Measurements from ENCODE around the gene OTUD7B.

The OTUD7B gene

DNA sequence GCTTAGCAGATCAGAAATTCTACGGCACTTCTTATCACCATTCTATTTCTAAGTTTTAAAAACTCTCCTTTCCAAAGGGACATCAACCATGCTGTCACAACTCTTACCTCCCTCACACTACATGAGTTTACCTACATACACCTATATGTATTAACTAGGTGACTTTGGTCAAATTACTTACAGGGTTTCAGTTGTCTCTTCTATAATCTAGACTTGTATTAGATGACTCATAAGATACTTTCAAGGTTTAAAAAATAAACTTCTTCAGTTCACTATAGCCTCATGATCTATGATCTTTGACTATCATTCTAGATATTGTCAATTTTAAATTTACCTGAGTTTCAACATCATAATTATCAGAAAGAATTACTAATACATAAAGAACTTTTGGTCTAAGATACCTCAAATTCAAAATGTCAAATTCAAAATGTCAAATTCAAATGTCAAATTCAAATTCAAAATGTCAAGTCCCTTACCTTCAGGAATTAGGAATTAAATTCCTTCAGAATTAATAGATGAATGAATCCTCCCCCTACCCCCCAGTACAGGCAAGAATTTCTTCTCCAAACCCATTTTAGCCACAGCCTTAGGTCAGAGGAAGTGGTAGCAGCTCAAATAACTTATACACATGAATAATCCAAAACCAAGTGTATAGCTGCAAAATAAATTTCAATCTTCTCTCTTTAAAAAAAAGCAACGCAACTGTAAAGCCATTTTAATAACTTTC, 31.1 kb downstream of the OTUD7B start:
- TF ChIP-seq, protein P1, sequence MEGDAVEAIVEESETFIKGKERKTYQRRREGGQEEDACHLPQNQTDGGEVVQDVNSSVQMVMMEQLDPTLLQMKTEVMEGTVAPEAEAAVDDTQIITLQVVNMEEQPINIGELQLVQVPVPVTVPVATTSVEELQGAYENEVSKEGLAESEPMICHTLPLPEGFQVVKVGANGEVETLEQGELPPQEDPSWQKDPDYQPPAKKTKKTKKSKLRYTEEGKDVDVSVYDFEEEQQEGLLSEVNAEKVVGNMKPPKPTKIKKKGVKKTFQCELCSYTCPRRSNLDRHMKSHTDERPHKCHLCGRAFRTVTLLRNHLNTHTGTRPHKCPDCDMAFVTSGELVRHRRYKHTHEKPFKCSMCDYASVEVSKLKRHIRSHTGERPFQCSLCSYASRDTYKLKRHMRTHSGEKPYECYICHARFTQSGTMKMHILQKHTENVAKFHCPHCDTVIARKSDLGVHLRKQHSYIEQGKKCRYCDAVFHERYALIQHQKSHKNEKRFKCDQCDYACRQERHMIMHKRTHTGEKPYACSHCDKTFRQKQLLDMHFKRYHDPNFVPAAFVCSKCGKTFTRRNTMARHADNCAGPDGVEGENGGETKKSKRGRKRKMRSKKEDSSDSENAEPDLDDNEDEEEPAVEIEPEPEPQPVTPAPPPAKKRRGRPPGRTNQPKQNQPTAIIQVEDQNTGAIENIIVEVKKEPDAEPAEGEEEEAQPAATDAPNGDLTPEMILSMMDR (IDR thresholded peaks at IDR 0.05; ENCODE audit: borderline replicate concordance, control extremely low read depth, extremely low read depth, insufficient read depth, missing control alignments): no peak
- DNase-seq (ENCODE audit: low spot score): no peak
- in situ Hi-C loops (cut with MboI; ENCODE audit: low sequenced_read_pairs, unreplicated experiment): no loop called here

DNA sequence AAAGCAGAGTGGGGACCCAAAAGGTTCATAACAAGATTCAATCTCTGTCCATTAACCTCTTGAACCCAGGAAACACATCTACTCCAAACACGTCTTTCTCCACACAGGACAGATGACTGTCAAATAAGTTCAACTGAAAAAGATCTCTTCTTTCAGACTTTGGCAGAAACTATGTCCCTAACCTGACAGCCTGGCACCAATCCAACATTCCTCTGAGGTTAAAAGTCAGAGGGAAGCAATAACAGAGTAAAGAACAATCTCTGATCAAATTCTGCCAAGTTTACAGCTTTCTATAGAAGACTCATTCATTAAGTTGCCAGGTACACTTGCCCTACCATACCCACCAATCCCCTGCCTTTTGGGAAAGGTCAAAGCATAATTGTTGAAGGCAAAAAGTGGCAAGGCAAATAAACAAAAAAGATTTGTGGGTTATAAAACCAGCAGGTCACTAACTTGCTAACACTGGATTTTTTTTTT, 31.9 kb downstream of the OTUD7B start:
- in situ Hi-C loops (cut with MboI; ENCODE audit: low sequenced_read_pairs, unreplicated experiment): no loop called here
- DNase-seq (ENCODE audit: low spot score): no peak

DNA sequence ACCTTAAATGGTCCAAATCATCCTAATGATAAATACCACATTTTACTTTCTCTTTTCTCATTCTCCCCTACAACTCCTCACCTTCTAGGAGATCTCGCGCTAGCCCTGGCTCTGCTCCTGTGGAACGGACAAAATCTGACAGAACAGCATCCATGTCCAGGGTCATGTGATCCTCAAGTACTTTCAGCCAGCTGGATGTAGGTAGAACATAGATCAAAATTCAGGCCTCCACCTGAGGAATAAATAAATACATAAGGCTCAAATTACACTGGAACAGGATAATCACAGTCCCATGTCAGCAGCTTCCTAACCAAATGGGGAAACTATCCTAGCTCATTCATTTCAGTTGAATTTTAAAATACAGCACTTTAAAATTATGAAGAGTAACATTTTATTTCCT, 33.2 kb downstream of the OTUD7B start:
- TF ChIP-seq, protein P1 (IDR thresholded peaks at IDR 0.05; ENCODE audit: borderline replicate concordance, control extremely low read depth, extremely low read depth, insufficient read depth, missing control alignments): no peak
- in situ Hi-C loops (cut with MboI; ENCODE audit: low sequenced_read_pairs, unreplicated experiment): no loop called here
- DNase-seq (ENCODE audit: low spot score): no peak

More for the DNA sequence above, 31.9 kb downstream of the OTUD7B start:
- TF ChIP-seq, protein P1 (IDR thresholded peaks at IDR 0.05; ENCODE audit: borderline replicate concordance, control extremely low read depth, extremely low read depth, insufficient read depth, missing control alignments): no peak

DNA sequence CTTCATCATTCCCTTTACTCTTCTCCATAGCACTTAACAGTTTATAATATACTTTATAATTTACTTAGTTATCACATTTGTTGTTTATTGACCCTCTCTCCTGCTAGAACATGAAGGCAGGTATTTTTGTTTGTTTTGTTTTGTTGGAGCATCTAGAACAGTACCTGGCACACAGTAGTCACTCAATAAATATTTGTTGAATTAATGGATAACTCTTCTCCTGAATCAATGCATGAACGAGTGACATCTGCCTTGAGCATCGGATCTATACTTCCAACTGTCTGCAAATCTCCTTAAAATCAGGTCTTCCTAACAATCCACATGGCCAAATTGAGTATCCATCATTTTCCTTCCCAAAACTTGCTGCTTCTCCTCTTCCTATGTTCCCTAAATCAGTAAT, 38.0 kb downstream of the OTUD7B start:
- in situ Hi-C loops (cut with MboI; ENCODE audit: low sequenced_read_pairs, unreplicated experiment): loop anchor here (25.0 kb wide), 1 partner anchor 190 kb away; no protein-coding TSS in a partner anchor

DNA sequence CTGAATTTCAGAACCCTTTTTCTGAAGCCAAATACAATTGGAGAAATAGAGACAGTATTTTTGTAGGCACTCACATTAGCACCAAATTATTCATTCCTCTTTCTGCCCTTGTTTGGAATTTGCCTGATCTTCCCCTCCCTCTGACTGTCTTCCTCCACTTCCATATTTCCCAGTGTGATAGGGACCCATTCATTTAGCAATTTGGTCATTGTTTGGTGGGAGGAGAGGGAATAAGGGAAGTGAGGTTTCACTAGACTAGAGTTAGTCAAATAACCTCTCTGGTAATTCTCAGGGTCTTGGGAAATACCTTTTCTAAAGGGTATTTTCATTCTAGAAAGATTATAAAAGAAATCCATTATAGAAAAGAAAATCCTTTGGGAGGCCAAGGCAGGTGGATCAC, 42.9 kb downstream of the OTUD7B start:
- no peak for DNase-seq (ENCODE audit: low spot score)
- in situ Hi-C loops (cut with MboI; ENCODE audit: low sequenced_read_pairs, unreplicated experiment): loop anchor here (25.0 kb wide), 1 partner anchor 195 kb away; no protein-coding TSS in a partner anchor
- TF ChIP-seq, protein P1 (IDR thresholded peaks at IDR 0.05; ENCODE audit: borderline replicate concordance, control extremely low read depth, extremely low read depth, insufficient read depth, missing control alignments): no peak

More for the DNA sequence above, 38.0 kb downstream of the OTUD7B start:
- TF ChIP-seq, protein P1 (IDR thresholded peaks at IDR 0.05; ENCODE audit: borderline replicate concordance, control extremely low read depth, extremely low read depth, insufficient read depth, missing control alignments): no peak
- no peak for DNase-seq (ENCODE audit: low spot score)

DNA sequence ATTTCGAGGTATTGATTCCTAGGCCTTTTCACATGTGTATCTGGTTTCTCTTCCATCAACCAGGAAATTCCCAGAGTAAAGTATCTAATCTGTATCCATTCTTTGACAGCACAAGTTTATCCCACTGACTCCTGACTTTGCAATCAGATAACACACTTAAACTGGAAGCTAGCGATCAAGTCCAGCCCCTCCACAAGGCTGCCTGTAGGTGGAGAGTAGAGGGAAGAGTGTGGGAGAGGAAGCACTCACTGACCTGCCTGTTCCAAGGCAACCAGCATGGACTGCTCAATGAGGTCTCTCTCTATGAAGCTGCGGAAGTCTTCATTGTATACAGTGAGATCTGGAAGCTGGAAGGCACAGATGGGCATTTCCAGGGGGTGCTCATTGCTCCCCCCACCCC, 43.5 kb downstream of the OTUD7B start:
- TF ChIP-seq, protein P1 (IDR thresholded peaks at IDR 0.05; ENCODE audit: borderline replicate concordance, control extremely low read depth, extremely low read depth, insufficient read depth, missing control alignments): no peak
- in situ Hi-C loops (cut with MboI; ENCODE audit: low sequenced_read_pairs, unreplicated experiment): loop anchor here (25.0 kb wide), 1 partner anchor 195 kb away; no protein-coding TSS in a partner anchor
- DNase-seq (ENCODE audit: low spot score): no peak

Data from GM13976 (cell line).